ENCODE results near the gene HHATL.

Gene HHATL

DNA sequence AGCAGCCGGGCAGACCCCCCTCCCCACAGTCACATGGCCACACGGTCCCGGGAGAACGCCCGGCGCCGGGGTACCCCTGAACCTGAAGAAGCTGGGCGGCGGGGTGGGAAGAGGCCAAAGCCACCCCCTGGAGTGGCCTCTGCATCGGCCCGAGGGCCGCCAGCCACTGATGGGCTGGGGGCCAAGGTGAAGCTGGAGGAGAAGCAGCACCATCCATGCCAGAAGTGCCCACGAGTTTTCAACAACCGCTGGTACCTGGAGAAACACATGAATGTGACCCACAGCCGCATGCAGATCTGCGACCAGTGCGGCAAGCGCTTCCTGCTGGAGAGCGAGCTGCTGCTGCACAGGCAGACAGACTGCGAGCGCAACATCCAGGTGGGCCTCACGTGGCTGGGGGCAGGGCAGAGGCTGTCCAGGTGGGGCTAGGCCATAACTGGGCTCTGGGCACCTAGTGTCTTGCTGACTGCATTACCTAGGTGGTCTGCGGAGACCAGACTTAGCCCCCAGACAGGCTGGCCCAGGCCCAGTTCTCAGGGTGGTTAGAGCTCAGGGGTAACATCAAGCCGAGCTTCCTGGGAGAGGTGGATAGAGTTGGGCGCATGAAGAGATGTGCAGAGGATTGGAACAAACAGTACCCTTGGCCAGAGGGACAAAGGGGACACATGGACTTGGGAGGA, 43.0 kb downstream of the HHATL start:
- H3K27ac ChIP-seq (ENCODE audit: low read depth, low read length): no peak overlapping the region
- H3K36me3 ChIP-seq (ENCODE audit: insufficient read depth, low read length): no peaks in the 10 kb centered on the region
- no peaks in the 10 kb centered on the region for H3K27me3 ChIP-seq (ENCODE audit: insufficient read depth, low read length)
- 92% methylated on average over 25 of the region's 25 CpGs for WGBS
- H3K4me3 ChIP-seq (ENCODE audit: low read length): no peak overlapping the region
- no peak overlapping the region for H3K9ac ChIP-seq (ENCODE audit: low read depth, low read length)
- no peaks in the 10 kb centered on the region for H3K9me3 ChIP-seq (ENCODE audit: insufficient read depth, low read depth, low read length)
- peaks cover 9% of the 10 kb centered on the region for H3K4me1 ChIP-seq (ENCODE audit: insufficient read depth, low read length)

- Histone ChIP-seq H3K4me1 (ENCODE audit: insufficient read depth, low read length) (peaks cover 9% of the 10 kb centered on the region), H3K4me3 (ENCODE audit: low read length) (no peak overlapping the region), H3K9me3 (ENCODE audit: insufficient read depth, low read depth, low read length) (no peaks in the 10 kb centered on the region), H3K27me3 (ENCODE audit: insufficient read depth, low read length) (no peaks in the 10 kb centered on the region), H3K36me3 (ENCODE audit: insufficient read depth, low read length) (no peaks in the 10 kb centered on the region), H3K9ac (ENCODE audit: low read depth, low read length) (no peak overlapping the region), H3K27ac (ENCODE audit: low read depth, low read length) (no peak overlapping the region)
- WGBS: 93% methylated on average over 22 of the region's 22 CpGs
Observed at GRCh38 chr3:42658771-42659390, 43.7 kb downstream of the HHATL start.

DNA sequence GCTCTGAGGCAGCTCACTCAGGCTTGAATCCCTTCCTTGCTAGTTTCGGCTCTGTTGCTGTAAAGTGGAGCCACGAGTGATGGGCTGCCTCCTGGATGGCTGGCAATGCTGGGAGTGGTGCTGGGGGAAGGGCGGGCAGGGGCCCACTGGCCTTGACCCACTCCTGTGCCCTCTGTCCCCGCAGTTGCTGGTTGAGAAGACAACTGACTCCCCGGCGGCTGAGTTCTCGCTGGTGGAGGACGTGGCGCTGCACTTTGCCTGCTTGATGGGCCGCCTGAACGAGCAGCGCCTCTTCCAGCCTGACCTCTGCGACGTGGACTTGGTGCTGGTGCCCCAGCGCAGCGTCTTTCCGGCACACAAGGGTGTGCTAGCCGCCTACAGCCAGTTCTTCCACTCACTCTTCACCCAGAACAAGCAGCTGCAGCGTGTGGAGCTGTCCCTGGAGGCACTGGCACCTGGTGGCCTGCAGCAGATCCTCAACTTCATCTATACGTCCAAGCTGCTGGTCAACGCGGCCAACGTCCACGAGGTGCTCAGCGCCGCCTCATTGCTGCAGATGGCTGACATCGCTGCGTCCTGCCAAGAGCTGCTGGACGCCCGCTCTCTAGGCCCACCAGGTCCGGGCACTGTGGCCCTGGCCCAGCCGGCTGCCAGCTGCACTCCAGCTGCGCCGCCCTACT, 44.4 kb downstream of the HHATL start:
- 94% methylated on average over 34 of the region's 34 CpGs for WGBS
- Histone ChIP-seq H3K4me1 (ENCODE audit: insufficient read depth, low read length) (peaks cover 13% of the 10 kb centered on the region), H3K4me3 (ENCODE audit: low read length) (no peak overlapping the region), H3K27ac (ENCODE audit: low read depth, low read length) (no peak overlapping the region), H3K36me3 (ENCODE audit: insufficient read depth, low read length) (no peaks in the 10 kb centered on the region), H3K9me3 (ENCODE audit: insufficient read depth, low read depth, low read length) (no peaks in the 10 kb centered on the region), H3K27me3 (ENCODE audit: insufficient read depth, low read length) (no peaks in the 10 kb centered on the region), H3K9ac (ENCODE audit: low read depth, low read length) (no peak overlapping the region)

GRCh38 chr3:42657675-42658074, 44.9 kb downstream of the HHATL start:
- Histone ChIP-seq H3K4me3 (ENCODE audit: low read length) (no peak overlapping the region), H3K9ac (ENCODE audit: low read depth, low read length) (no peak overlapping the region), H3K36me3 (ENCODE audit: insufficient read depth, low read length) (no peaks in the 10 kb centered on the region), H3K9me3 (ENCODE audit: insufficient read depth, low read depth, low read length) (no peaks in the 10 kb centered on the region), H3K27ac (ENCODE audit: low read depth, low read length) (no peak overlapping the region), H3K4me1 (ENCODE audit: insufficient read depth, low read length) (peaks cover 18% of the 10 kb centered on the region), H3K27me3 (ENCODE audit: insufficient read depth, low read length) (no peaks in the 10 kb centered on the region)
- 89% methylated on average over 4 of the region's 4 CpGs for WGBS

- WGBS: 92% methylated on average over 8 of the region's 9 CpGs
- Histone ChIP-seq H3K27ac (ENCODE audit: low read depth, low read length) (no peak overlapping the region), H3K4me1 (ENCODE audit: insufficient read depth, low read length) (peaks cover 25% of the 10 kb centered on the region), H3K36me3 (ENCODE audit: insufficient read depth, low read length) (no peaks in the 10 kb centered on the region), H3K4me3 (ENCODE audit: low read length) (no peak overlapping the region), H3K27me3 (ENCODE audit: insufficient read depth, low read length) (no peaks in the 10 kb centered on the region), H3K9me3 (ENCODE audit: insufficient read depth, low read depth, low read length) (no peaks in the 10 kb centered on the region), H3K9ac (ENCODE audit: low read depth, low read length) (no peak overlapping the region)
Observed at GRCh38 chr3:42656680-42657610, 45.7 kb downstream of the HHATL start.

DNA sequence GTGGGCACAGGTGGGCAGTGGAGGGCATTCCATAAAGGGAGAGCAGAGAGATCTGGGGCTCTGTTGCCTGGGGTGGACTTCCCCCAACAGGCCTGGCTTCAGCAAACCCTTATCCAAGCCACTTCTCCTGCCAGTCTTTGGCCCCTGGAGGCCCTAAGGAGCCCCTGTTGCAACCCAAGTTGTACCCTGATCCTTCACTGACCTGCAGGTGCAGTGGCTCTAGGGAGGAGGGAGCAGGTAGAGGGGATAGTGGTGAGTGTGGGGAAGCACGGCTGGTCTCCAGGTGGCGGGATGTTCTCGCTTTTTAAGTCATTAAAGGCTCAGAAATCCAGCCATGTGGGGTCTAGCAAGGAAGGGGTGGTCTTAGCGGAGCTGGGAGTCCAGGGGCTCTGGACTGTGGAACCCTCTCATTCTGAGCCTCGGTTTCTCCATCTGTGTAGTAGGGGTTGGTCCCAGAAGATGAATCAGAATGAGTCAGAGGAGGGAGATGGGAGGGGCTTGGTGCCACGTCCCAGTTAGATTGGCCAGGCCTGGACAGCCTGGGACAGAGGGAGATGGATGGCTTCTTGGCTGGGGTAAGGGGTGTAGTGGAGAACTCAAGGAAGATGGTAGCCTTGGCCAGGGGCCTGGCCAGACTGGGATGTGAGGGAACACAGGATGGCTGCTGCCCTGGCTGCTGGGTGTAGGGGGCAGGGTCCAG, 46.5 kb downstream of the HHATL start:
- no peaks in the 10 kb centered on the region for H3K27me3 ChIP-seq (ENCODE audit: insufficient read depth, low read length)
- peaks cover 34% of the 10 kb centered on the region for H3K4me1 ChIP-seq (ENCODE audit: insufficient read depth, low read length)
- no peak overlapping the region for H3K27ac ChIP-seq (ENCODE audit: low read depth, low read length)
- no peaks in the 10 kb centered on the region for H3K36me3 ChIP-seq (ENCODE audit: insufficient read depth, low read length)
- no peak overlapping the region for H3K9ac ChIP-seq (ENCODE audit: low read depth, low read length)
- H3K9me3 ChIP-seq (ENCODE audit: insufficient read depth, low read depth, low read length): no peaks in the 10 kb centered on the region
- WGBS: 81% methylated on average over 6 of the region's 6 CpGs
- H3K4me3 ChIP-seq (ENCODE audit: low read length): no peak overlapping the region

DNA sequence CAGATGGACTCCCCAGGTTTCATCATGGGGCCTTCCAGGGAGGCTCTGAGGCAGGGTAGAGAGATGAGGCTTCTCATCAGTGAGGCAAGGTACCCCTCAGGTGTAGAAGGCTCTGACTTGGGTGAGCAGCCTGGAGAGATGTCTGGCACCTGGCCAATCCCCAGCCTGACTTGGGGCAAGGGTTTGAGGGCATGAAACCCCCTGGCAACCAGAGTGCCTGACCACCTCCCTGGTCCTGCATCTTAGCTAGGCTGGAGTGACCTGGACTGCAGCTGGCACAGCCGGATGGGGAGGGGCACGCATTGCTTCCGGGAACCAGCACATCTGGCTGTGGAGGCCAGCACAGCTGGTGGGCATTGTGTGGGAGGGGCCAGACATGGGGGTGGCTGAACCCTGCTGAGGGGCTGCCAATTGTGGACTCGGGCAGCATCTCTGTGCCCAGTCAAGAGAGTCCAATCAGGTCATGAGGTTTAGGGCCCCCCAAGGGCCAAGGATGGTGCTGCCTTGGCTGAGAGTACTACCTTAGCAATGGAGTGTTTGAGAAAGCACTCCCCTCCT, 47.2 kb downstream of the HHATL start:
- Histone ChIP-seq H3K9ac (ENCODE audit: low read depth, low read length) (peak overlapping the region; percentile 85; the same call in 1 of the 2 replicates), H3K27ac (ENCODE audit: low read depth, low read length) (peak overlapping the region; percentile 50; the same call in 1 of the 2 replicates), H3K36me3 (ENCODE audit: insufficient read depth, low read length) (no peaks in the 10 kb centered on the region), H3K27me3 (ENCODE audit: insufficient read depth, low read length) (no peaks in the 10 kb centered on the region), H3K4me1 (ENCODE audit: insufficient read depth, low read length) (peaks cover 37% of the 10 kb centered on the region), H3K4me3 (ENCODE audit: low read length) (peak overlapping the region; percentile 69), H3K9me3 (ENCODE audit: insufficient read depth, low read depth, low read length) (no peaks in the 10 kb centered on the region)
- WGBS: 52% methylated on average over 4 of the region's 4 CpGs

DNA sequence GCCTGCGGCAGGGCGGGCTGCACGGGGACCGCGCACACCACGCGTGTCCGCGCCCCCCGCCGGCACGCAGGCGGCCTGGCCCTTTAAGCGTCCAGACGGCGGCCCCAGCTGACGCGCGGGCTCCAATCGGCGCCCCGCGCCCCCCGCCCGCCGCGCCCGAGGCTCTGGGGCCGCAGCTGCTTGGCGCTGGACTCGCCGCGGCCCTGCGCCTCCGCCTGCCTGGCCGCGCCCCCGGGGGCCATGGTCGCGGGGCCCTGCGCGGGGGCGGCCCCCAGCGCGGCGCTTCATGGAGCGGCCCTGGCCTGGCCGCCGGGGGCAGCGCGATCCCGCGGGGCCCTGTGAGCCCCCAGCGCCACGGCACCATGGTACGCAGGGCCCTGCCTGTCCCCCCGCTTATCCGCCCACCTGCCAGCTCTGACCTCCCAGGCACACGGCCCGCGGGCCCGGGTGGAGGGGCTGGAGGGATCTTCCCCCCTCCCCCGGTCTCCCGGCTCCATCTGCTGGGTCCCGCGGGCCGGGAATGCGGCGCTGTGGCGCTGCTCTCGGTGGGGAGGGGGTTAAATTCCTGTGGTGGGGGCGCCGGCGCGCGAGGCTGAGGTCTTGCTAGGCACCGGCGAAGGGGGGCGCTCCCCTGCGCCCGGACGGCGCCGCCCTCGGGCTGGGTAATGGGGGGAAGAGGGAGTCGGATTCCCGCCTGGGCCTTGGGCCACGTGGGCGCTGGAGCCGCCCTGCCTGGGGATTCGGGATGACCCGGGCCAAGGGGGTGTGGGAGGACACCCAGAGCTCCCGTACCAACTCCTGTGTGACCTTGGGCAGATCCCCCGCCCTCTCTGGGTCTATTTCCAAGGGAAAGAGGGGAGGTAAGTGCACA, 48.0 kb downstream of the HHATL start:
- Histone ChIP-seq H3K9ac (ENCODE audit: low read depth, low read length) (peak overlapping the region; percentile 85), H3K9me3 (ENCODE audit: insufficient read depth, low read depth, low read length) (no peaks in the 10 kb centered on the region), H3K4me1 (ENCODE audit: insufficient read depth, low read length) (peaks cover 37% of the 10 kb centered on the region), H3K36me3 (ENCODE audit: insufficient read depth, low read length) (peaks cover 2% of the 10 kb centered on the region; the same call in 1 of the 2 replicates), H3K27ac (ENCODE audit: low read depth, low read length) (peak overlapping the region; percentile 53), H3K4me3 (ENCODE audit: low read length) (peak overlapping the region; percentile 69), H3K27me3 (ENCODE audit: insufficient read depth, low read length) (no peaks in the 10 kb centered on the region)
- under 1% methylated on average over 92 of the region's 94 CpGs for WGBS

GRCh38 chr3:42653560-42654330, 48.9 kb downstream of the HHATL start, which contains the start of gene ZBTB47:
ZBTB47 (plus strand) TSS chr3:42653697; CDS start chr3:42658356, 4,659 bp downstream.
- 14% methylated on average over 31 of the region's 31 CpGs for WGBS

More at GRCh38 chr3:42653560-42654330, 48.9 kb downstream of the HHATL start, which contains the start of gene ZBTB47:
- no peaks in the 10 kb centered on the region for H3K9me3 ChIP-seq (ENCODE audit: insufficient read depth, low read depth, low read length)
- H3K4me3 ChIP-seq (ENCODE audit: low read length): peak within 1 kb of the TSS; percentile 69
- H3K27ac ChIP-seq (ENCODE audit: low read depth, low read length): 0 out of 2 replicates have a peak within 1 kb of the TSS, but pooled peaks have one; percentile 53
- H3K36me3 ChIP-seq (ENCODE audit: insufficient read depth, low read length): peaks cover 8% of the 10 kb centered on the region
- peak within 1 kb of the TSS; percentile 85 for H3K9ac ChIP-seq (ENCODE audit: low read depth, low read length)
- H3K4me1 ChIP-seq (ENCODE audit: insufficient read depth, low read length): peaks cover 37% of the 10 kb centered on the region
- no peaks in the 10 kb centered on the region for H3K27me3 ChIP-seq (ENCODE audit: insufficient read depth, low read length)

Data from HUES64 (cell line).